Smooth muscle cell of the brain vasculature (primary cell): ENCODE data around the gene KCTD11.
"Not testable (repeated sequence)": the region's sequence is repeated elsewhere in the genome, so short reads cannot be mapped to it uniquely, and the experiment has no call there.

ENCODE experiments used
- DNase-seq: peaks from one replicate; pipeline ENCODE4 v3.0.0-alpha.2; 2012; ENCODE audit warnings: low read depth, low spot score

The KCTD11 gene

DNA sequence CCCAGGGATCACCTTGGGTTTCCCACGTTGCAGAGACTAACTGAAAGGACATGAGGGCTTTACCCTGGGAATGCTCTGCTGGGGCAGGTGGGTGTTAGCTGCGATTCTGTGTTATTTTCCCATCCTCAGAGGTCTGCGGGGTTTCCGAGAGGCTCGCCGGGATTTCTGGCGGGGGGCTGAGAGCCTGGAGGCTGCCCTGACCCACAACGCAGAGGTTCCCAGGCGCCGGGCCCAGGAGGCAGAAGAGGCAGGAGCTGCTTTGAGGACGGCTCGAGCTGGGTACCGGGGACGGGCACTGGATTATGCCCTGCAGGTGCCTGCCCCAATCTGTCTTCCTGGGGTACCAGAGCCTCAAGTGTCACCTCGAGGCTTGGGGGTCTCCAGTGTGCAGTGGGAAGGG is 8.7 kb upstream of the KCTD11 start:
- no peak for DNase-seq

GRCh38 chr17:7346761-7347614 is 5.0 kb upstream of the KCTD11 start:
- DNase-seq: no peak

DNA sequence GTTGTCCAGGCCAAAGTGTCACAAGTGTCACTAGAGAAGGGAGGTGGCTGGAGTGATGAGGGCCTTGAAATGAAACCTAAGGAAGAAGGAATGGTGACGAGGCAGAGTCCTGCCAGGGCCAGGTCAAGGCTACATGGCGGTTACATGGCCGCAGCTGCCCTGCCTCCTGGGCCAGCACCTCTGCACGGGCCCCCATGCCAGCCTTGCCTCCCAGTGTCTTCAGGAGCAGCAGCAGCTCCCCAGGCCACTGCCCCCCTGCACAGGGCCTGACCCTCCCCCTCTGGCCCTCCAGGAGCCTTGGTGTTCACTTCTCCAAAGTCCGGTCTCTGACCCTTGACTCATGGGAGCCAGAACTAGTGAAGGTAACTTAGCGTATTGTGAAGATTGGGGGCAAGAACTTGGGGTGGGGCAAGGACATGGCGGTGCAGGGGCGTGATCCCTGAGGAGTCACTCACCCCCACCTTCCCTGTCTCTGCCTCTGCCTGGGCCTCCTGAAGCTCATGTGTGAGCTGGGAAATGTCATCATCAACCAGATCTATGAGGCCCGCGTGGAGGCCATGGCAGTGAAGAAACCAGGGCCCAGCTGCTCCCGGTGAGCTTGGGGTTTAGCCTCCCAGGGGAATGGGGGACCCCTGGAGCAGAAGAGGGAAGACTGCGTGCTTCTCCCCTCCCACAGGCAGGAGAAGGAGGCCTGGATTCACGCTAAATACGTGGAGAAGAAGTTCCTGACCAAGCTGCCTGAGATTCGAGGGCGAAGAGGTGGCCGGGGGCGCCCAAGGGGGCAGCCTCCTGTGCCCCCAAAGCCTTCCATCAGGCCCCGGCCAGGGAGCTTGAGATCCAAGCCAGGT is 4.1 kb upstream of the KCTD11 start:
- DNase-seq: no peak

GRCh38 chr17:7348478-7349242 is 3.3 kb upstream of the KCTD11 start:
- DNase-seq: no peak

- DNase-seq: no peak
Observed at GRCh38 chr17:7352503-7352889, 534 bp downstream of the KCTD11 start.

DNA sequence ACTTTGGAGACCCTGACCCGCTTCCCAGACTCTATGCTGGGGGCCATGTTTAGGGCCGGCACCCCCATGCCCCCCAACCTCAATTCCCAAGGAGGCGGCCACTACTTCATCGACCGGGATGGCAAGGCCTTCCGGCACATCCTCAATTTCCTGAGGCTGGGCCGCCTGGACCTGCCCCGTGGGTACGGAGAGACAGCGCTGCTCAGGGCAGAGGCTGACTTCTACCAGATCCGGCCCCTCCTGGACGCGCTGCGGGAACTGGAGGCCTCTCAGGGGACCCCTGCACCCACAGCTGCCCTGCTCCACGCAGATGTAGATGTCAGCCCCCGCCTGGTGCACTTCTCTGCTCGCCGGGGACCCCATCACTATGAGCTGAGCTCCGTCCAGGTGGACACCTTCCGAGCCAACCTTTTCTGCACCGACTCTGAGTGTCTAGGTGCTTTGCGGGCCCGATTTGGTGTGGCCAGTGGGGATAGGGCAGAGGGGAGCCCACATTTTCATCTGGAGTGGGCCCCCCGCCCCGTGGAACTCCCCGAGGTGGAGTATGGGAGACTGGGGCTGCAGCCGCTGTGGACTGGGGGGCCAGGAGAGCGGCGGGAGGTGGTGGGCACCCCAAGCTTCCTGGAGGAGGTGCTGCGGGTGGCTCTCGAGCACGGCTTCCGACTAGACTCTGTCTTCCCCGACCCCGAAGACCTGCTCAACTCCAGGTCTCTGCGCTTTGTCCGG is 1.1 kb downstream of the KCTD11 start:
- DNase-seq: no peak

DNA sequence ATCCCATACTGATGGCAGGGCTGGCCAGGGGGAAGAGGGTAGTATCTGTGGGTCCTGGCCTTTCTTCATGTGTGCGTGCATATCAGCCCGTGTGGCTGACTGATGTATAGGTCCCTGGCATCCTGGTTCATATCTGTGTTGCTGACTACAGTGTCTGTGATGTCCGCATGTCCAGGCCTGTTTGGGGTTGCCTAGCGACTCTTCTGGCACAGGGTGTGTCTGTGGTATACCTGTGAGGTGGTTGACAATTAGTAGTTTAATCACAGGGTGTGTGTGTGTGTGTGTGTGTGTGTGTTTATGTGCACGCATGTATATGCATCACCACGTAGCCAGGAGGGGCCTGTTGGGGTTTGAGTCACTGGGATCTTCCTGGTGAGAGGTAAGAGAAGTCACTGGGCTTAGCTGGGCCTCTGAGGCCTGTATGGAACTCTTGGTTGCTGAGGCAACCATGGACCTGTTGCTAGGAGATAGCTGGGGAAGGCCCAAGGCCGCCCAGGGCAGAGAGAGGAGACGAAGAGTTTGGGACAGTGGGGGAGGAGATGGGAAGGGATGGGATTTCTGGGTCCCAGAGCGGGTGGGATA is 2.4 kb downstream of the KCTD11 start:
- no peak for DNase-seq

- no peak for DNase-seq
Observed at GRCh38 chr17:7355053-7355452, 3.1 kb downstream of the KCTD11 start, which contains the start of gene TMEM95. TSS of gene TMEM95 (plus strand) at chr17:7355156. CDS start at chr17:7355205, 49 bp downstream.

DNA sequence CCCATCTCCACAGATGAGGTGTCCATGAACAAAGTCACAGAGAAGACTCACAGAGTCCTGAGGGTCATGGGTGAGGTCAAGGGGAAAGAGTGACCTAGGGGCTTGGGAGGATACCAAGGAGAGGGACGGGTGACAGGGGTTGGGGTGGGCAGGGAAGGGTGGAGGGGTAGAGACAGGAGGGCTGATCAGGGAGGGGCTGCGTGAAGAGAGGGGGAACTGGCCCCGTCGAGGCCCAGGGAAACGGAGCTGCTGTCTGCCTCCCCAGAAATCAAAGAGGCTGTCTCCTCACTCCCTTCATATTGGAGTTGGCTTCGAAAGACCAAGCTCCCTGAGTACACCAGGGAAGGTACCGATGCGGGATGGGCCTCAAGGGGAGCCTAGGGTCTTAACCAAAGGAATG is 3.6 kb downstream of the KCTD11 start:
- no peak for DNase-seq

GRCh38 chr17:7356072-7356549 is 4.1 kb downstream of the KCTD11 start:
- DNase-seq: no peak

- no peak for DNase-seq
Observed at GRCh38 chr17:7356756-7357155, 4.8 kb downstream of the KCTD11 start.

- no peak for DNase-seq
Observed at GRCh38 chr17:7357381-7357780, 5.4 kb downstream of the KCTD11 start.

DNA sequence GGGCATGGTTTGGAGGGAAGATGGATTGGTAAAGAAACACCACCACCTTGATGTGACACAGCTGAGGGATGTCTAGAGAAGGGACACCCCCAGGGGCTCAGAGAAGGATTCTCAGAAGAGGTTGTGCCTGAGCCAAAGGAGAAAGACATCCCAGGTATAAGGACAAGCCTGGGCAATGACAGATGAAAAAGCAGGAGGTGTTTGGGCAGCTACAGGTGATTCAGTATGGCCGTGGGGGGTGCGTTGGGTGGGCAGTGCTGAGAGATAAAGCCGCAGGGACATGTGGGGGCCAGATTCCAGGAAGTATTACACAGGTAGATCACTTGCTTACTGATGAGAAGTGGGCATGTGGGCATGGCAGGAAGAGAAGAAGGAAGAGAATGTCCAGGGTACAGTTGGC is 9.9 kb downstream of the KCTD11 start:
- no peak for DNase-seq

GRCh38 chr17:7363311-7363710 is 11.3 kb downstream of the KCTD11 start:
- no peak for DNase-seq

- not testable (repeated sequence) for DNase-seq
Observed at GRCh38 chr17:7365963-7366362, 14.0 kb downstream of the KCTD11 start.

DNA sequence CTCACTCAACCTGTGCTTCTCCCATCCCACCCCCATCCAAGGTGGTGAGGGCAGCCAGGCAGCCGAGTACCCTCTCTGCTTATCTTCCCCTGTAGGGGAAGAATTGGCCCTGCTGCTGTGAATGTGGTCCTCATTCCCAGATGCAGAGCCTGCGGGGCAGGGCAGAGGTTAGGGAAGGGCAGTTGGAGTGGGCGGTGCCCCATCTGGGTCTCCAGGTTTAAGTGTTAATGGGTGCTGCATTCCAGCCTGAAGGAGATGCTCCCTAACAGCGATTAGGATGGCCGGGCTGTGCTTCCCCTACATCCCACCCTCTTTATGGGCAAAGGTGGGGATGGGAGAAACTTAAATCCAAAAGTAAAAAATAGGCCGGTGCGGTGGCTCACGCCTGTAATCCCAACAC is 15.1 kb downstream of the KCTD11 start:
- no peak for DNase-seq

- no peak for DNase-seq
Observed at GRCh38 chr17:7367918-7368598, 16.1 kb downstream of the KCTD11 start.

GRCh38 chr17:7368599-7368994 is 16.6 kb downstream of the KCTD11 start:
- DNase-seq: not testable (repeated sequence)

- no peak for DNase-seq
Observed at GRCh38 chr17:7369825-7370224, 17.9 kb downstream of the KCTD11 start.

- no peak for DNase-seq
Observed at GRCh38 chr17:7370853-7371252, 18.9 kb downstream of the KCTD11 start.
